ENCODE data around the gene OTUB1.
A peak's percentile ranks its signal among the peaks of the same experiment; 100 is the strongest.
"Not testable (repeated sequence)": the region's sequence is repeated elsewhere in the genome, so short reads cannot be mapped to it uniquely, and the experiment has no call there.

OTUB1 gene

GRCh38 chr11:63942803-63943202, 43.4 kb upstream of the OTUB1 start:
- no peak for TF ChIP-seq ZFX (IDR thresholded peaks at IDR 0.05)
- TF ChIP-seq CTCF (conservative IDR thresholded peaks at IDR 0.05): no peak
- H3K27ac ChIP-seq: no peak overlapping the region

DNA sequence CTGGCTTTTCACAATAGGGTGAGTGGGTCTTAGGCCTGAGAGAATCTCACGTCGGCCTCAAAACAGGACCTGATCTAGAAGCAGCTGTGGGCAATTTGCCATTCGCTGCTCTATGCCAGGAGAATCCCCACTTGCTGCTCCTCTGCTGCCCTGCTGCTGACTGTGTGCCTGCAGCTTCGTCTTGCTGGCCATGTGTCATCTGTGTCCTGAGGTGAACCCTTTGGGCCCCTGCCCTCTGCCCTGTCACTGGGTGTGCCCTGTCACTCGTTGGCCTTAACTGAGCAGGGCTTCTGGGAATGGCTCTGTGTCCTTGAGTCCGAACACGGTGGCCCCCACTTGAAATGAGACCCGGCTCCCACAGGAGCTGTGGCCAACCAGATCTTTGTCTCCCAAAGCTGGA, 41.3 kb upstream of the OTUB1 start:
- no peak for TF ChIP-seq ZFX (IDR thresholded peaks at IDR 0.05)
- no peak for TF ChIP-seq CTCF (conservative IDR thresholded peaks at IDR 0.05)
- H3K27ac ChIP-seq: peak overlapping the region; percentile 45

DNA sequence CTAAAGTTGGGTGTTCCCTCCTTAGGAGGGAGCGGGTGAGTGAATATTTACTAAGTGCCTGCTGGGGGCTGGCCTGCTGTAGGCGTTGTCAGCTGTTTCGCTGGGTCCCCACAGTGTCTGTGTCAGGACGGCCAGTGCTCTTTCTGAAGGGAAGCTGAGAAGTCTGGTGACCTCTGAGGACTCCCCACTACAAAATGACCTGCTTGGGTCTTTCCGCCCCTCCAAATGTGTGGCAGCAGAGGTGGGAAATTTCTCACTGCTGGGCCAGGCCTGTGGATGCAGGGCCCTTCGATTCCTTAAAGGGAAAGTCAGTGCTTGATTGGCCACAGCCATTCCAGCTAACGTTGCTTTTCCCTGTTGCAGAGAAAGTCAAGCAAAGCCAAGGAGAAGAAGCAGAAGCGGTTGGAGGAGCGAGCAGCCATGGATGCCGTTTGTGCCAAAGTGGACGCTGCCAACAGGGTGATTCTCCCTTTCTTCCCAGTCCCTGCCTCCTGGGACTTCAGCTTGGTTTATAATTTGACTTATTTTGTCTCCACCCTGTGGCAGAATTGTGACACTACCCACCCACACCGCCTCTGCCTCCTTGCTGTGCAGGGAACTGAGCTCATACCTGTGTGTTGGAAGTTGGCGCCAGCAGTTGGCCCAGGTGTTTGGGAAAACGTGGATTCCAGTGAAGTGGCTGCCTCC, 40.6 kb upstream of the OTUB1 start:
- H3K27ac ChIP-seq: peak overlapping the region; percentile 45
- TF ChIP-seq CTCF (conservative IDR thresholded peaks at IDR 0.05) (peak; percentile 86), ZFX (IDR thresholded peaks at IDR 0.05) (no peak)

DNA sequence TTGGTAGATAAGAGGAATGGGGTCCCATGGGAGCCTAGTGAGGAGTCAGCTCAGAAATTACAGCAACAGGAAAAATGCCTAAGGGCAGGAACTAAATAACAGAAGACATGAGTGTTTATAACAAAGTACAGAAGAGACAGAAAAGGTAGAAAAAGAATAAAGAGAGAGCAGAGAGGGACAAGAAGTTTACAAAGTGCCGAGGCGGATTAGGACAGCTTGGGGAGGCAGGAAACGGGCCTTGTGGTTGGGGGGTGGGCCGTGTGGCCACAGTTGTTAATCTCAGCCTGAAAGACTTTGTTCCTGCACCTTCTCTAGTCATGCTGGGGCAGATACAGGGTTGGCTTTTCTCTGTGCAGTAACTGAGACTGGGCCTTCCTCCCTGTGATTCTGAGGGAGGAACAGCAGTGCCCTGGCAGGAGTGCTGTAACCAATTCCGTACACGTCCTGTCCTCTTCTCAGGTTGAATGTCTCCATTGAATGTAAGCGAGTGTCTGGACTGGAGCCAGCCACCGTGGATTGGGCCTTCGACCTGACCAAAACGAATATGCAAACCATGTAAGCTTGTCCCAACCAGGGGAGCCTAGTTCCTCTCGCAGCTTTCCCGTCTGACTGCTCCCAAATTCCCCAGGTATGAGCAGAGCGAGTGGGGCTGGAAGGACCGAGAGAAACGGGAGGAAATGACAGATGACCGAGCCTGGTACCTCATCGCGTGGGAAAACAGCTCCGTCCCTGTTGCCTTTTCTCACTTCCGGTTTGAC, 34.3 kb upstream of the OTUB1 start:
- H3K27ac ChIP-seq: no peak overlapping the region
- TF ChIP-seq ZFX (IDR thresholded peaks at IDR 0.05) (no peak), CTCF (conservative IDR thresholded peaks at IDR 0.05) (no peak)

GRCh38 chr11:63952570-63952969, 33.7 kb upstream of the OTUB1 start:
- H3K27ac ChIP-seq: no peak overlapping the region
- TF ChIP-seq ZFX (IDR thresholded peaks at IDR 0.05) (no peak), CTCF (conservative IDR thresholded peaks at IDR 0.05) (no peak)

- no peak overlapping the region for H3K27ac ChIP-seq
- TF ChIP-seq ZFX (IDR thresholded peaks at IDR 0.05): no peak
- TF ChIP-seq CTCF (conservative IDR thresholded peaks at IDR 0.05): no peak
Measured at GRCh38 chr11:63958008-63958407, 28.2 kb upstream of the OTUB1 start.

DNA sequence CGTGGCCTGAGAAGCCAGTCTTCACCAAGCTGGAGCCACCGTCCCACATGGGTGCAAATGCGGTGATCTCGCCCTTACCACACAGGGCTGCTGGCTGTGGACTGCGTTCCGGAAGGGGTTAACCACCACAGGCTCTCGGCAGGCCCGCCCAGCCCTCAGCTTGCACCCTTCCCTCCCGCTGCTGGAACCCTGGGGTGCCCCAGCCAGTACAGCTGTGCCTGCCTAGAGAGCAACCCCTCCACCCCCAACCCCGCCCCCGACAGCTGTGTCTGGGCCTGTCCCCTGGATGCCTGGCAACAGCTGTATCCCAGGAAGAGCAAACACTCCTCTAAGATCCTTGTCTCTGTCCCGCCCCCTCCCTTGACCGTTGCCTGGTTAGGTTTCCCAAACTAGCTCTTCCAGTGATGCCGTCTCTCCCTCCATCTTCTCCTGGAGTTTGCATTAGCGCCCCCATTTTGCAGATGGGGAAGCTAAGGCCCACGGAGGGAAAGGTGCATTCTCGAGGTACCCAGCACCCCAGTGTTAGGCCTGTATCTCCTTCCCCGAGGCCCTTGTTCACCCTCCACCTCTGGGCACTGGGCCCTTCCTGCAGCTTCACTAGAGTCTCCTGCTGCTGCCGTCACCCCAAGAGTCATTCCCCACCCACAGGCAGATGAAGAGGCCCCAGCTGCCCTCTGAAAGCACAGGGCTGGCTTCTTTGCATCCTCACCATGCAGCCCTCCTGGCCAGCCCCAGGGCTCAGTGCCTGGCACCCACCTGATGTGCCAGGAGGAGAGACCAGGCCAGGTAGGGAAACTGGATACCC, 24.4 kb upstream of the OTUB1 start:
- TF ChIP-seq ZFX (IDR thresholded peaks at IDR 0.05): no peak
- TF ChIP-seq CTCF (conservative IDR thresholded peaks at IDR 0.05): no peak
- no peak overlapping the region for H3K27ac ChIP-seq

GRCh38 chr11:63963895-63964294, 22.3 kb upstream of the OTUB1 start:
- not testable (repeated sequence) for H3K27ac ChIP-seq

Data from C4-2B (cell line).